HepG2 (cell line): Measurements from ENCODE around the gene GRK4. TPM values are rescaled to one million over a fixed set of nuclear protein-coding genes. Genes with fewer than 3 reads are reported as not detected.

Experiments used
- CREB1 ChIP-seq, 2 experiments: fragments of 450-650 bp in 1 of 2; IDR thresholded peaks; 2 replicates each; pipeline ENCODE4 v1.6.1; 2016 to 2017; ENCODE audit warnings: control low read depth in 1 of 2, mild to moderate bottlenecking in 1 of 2, missing compliant biosample characterization in 1 of 2, missing genetic modification characterization in 1 of 2
- HOXD1 ChIP-seq: sonication (generic); formaldehyde crosslinking; IDR thresholded peaks from 2 replicates; pipeline ENCODE4 v1.5.0; 2020; ENCODE audit warnings: missing genetic modification reagents
- IRF2 ChIP-seq: IDR thresholded peaks from 2 replicates; pipeline ENCODE4 v1.6.1; 2018; ENCODE audit warnings: missing genetic modification reagents, missing compliant biosample characterization
- LCORL ChIP-seq, 2 experiments: fragments of 450-650 bp in 1 of 2; sonication (generic) in 1 of 2; formaldehyde crosslinking in 1 of 2; IDR thresholded peaks; 2 replicates each; pipeline versions ENCODE4 v1.5.0 to v1.6.1; 2017 to 2020; ENCODE audit warnings: antibody characterized with exemption in 1 of 2, missing genetic modification reagents in 1 of 2
- NRL ChIP-seq: sonication (generic); formaldehyde crosslinking; IDR thresholded peaks from 2 replicates; pipeline ENCODE4 v1.5.0; 2020; ENCODE audit warnings: missing genetic modification reagents, mild to moderate bottlenecking, moderate library complexity, borderline replicate concordance
- SNAI1 ChIP-seq: sonication (generic); formaldehyde crosslinking; IDR thresholded peaks from 2 replicates; pipeline ENCODE4 v1.5.0; 2020; ENCODE audit warnings: mild to moderate bottlenecking, missing genetic modification reagents, borderline replicate concordance
- ZNF879 ChIP-seq: sonication (generic); formaldehyde crosslinking; IDR thresholded peaks from 2 replicates; pipeline ENCODE4 v1.8.1; 2023; ENCODE audit warnings: missing genetic modification reagents
- polyA plus RNA-seq, 8 experiments: library from polyadenylated mRNA; depleted of rRNA in 3 of 8; stranded (reverse) in 7 of 8; unstranded in 1 of 8; fragments of >200 nt; fragmentation: Illumina TruSeq in 4 of 8; extraction: Trizol in 4 of 8; gene quantifications; 2 replicates each; pipeline versions ENCODE4 v1.2.1 to v1.2.3, GENCODE V29; 2011 to 2016; ENCODE audit warnings: low read depth in 4 of 8, missing spikeins in 1 of 8, mixed read lengths in 1 of 8; ENCODE audit not compliant: insufficient read depth in 1 of 8
- total RNA-seq, 5 experiments: library from RNA; depleted of rRNA; stranded (reverse); fragments of >200 nt; fragmentation: Illumina TruSeq; extraction: Trizol; gene quantifications; 2 replicates each; pipeline ENCODE4 v1.2.3, GENCODE V29; 2016; ENCODE audit warnings: low read depth in 1 of 5
- TF ChIP-seq, protein P1 (sequence below), 2 experiments: fragments of 450-650 bp in 1 of 2; sonication (generic) in 1 of 2; formaldehyde crosslinking in 1 of 2; IDR thresholded peaks; 2 replicates each; pipeline versions ENCODE4 v1.6.1 to v1.8.0; 2016 to 2022; ENCODE audit warnings: antibody characterized with exemption in 1 of 2, mild to moderate bottlenecking in 1 of 2, missing genetic modification reagents in 1 of 2
- TF ChIP-seq, protein P2 (sequence below): sonication (generic); formaldehyde crosslinking; IDR thresholded peaks from 2 replicates; pipeline ENCODE4 v1.8.0; 2022; ENCODE audit warnings: missing genetic modification reagents, low read depth, mild to moderate bottlenecking, borderline replicate concordance
- TF ChIP-seq, protein P3 (sequence below): sonication (generic); formaldehyde crosslinking; IDR thresholded peaks from 2 replicates; pipeline ENCODE4 v1.4.0; 2020; ENCODE audit warnings: missing genetic modification reagents, low read depth, mild to moderate bottlenecking, borderline replicate concordance
- TF ChIP-seq, protein P4 (sequence below): IDR thresholded peaks from 2 replicates; pipeline ENCODE4 v1.6.1; 2018; ENCODE audit warnings: missing genetic modification reagents
- TF ChIP-seq, protein P5 (sequence below): sonication (generic); formaldehyde crosslinking; IDR thresholded peaks from 2 replicates; pipeline ENCODE4 v1.4.0; 2020; ENCODE audit warnings: missing genetic modification reagents, borderline replicate concordance

GRK4 gene
- total and polyA plus RNA-seq, 2 of the 13 experiments (the other 11 are each of a cell fraction or from before 2014, with no cell fraction given) = 1.8 to 2.0 TPM

DNA sequence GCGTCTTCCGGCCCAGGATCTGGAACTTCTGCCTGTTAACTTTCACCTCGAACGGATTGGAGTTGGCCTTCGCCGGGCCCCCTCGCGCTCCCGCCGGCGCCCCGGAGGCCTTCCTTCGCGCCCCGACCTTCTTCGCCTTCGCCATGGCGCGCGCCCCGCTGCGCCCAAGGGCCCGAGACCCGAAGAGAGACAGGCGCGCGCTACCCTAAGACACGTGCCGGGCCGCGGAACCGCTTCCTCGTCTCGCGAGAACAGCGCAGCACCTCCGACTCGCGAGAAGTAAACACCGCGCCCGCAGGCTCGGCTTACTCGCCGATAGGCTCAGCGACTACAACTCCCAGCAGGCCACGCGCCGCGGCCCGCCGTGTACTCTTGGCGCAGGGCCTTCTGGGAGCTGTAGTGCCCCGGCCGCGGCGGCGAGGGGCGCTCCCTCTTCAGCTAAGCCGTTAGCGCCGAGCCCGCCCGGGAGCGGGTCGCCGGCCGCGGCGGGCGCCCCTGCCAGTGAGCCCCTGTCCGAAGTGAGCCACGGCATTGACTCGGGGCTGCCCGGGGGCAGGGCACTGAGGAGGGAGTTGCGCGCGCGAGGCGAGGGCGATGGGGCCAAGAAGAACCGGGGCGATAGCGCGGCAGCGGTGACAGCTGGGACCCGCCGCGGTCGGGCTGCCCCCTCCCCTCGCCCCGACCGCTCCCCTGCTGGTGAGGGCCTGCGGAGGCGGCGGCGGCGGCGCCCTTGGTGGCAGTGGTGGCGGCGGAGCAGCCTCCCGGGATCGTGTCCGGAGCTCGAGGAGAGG, at the start of gene GRK4, which contains the start of gene NOP14 (continued):
- TF ChIP-seq, protein P1, sequence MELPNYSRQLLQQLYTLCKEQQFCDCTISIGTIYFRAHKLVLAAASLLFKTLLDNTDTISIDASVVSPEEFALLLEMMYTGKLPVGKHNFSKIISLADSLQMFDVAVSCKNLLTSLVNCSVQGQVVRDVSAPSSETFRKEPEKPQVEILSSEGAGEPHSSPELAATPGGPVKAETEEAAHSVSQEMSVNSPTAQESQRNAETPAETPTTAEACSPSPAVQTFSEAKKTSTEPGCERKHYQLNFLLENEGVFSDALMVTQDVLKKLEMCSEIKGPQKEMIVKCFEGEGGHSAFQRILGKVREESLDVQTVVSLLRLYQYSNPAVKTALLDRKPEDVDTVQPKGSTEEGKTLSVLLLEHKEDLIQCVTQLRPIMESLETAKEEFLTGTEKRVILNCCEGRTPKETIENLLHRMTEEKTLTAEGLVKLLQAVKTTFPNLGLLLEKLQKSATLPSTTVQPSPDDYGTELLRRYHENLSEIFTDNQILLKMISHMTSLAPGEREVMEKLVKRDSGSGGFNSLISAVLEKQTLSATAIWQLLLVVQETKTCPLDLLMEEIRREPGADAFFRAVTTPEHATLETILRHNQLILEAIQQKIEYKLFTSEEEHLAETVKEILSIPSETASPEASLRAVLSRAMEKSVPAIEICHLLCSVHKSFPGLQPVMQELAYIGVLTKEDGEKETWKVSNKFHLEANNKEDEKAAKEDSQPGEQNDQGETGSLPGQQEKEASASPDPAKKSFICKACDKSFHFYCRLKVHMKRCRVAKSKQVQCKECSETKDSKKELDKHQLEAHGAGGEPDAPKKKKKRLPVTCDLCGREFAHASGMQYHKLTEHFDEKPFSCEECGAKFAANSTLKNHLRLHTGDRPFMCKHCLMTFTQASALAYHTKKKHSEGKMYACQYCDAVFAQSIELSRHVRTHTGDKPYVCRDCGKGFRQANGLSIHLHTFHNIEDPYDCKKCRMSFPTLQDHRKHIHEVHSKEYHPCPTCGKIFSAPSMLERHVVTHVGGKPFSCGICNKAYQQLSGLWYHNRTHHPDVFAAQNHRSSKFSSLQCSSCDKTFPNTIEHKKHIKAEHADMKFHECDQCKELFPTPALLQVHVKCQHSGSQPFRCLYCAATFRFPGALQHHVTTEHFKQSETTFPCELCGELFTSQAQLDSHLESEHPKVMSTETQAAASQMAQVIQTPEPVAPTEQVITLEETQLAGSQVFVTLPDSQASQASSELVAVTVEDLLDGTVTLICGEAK (IDR thresholded peaks at IDR 0.05) = no peak
- TF ChIP-seq, protein P1 (CRISPR knock-in tag; IDR thresholded peaks at IDR 0.05) = peak; percentile 93
- TF ChIP-seq ZNF879 (CRISPR knock-in tag) (no peak; the same call in 1 of the 2 replicates), IRF2 (CRISPR knock-in tag) (peak; percentile 98), HOXD1 (CRISPR knock-in tag) (0 out of 2 replicates have a peak, but pooled peaks have one; percentile 13), LCORL (IDR thresholded peaks at IDR 0.05) (no peak), LCORL (CRISPR knock-in tag; IDR thresholded peaks at IDR 0.05) (peak; percentile 85), NRL (CRISPR knock-in tag) (peak; percentile 95), SNAI1 (CRISPR knock-in tag) (no peak; the same call in 1 of the 2 replicates), CREB1 (IDR thresholded peaks at IDR 0.05) (peak; percentile 77), CREB1 (CRISPR knock-in tag; IDR thresholded peaks at IDR 0.05) (peak; percentile 66; the same call in 1 of the 2 replicates)
- TF ChIP-seq, protein P2, sequence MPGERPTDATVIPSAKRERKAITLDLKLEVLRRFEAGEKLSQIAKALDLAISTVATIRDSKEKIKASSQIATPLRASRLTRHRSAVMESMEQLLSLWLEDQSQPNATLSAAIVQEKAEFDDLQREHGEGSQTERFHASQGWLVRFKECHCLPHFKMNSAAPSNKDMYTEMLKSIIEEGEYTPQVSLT (CRISPR knock-in tag) = no peak
- TF ChIP-seq, protein P3, sequence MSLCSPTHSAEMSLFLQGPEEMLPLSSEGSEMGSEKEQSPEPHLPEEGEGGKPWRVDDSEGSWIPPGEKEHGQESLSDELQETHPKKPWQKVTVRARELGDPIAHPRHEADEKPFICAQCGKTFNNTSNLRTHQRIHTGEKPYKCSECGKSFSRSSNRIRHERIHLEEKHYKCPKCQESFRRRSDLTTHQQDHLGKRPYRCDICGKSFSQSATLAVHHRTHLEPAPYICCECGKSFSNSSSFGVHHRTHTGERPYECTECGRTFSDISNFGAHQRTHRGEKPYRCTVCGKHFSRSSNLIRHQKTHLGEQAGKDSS (CRISPR knock-in tag) = peak; percentile 81; the same call in 1 of the 2 replicates
- TF ChIP-seq, protein P4, sequence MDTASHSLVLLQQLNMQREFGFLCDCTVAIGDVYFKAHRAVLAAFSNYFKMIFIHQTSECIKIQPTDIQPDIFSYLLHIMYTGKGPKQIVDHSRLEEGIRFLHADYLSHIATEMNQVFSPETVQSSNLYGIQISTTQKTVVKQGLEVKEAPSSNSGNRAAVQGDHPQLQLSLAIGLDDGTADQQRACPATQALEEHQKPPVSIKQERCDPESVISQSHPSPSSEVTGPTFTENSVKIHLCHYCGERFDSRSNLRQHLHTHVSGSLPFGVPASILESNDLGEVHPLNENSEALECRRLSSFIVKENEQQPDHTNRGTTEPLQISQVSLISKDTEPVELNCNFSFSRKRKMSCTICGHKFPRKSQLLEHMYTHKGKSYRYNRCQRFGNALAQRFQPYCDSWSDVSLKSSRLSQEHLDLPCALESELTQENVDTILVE (CRISPR knock-in tag) = peak; percentile 76
- TF ChIP-seq, protein P5, sequence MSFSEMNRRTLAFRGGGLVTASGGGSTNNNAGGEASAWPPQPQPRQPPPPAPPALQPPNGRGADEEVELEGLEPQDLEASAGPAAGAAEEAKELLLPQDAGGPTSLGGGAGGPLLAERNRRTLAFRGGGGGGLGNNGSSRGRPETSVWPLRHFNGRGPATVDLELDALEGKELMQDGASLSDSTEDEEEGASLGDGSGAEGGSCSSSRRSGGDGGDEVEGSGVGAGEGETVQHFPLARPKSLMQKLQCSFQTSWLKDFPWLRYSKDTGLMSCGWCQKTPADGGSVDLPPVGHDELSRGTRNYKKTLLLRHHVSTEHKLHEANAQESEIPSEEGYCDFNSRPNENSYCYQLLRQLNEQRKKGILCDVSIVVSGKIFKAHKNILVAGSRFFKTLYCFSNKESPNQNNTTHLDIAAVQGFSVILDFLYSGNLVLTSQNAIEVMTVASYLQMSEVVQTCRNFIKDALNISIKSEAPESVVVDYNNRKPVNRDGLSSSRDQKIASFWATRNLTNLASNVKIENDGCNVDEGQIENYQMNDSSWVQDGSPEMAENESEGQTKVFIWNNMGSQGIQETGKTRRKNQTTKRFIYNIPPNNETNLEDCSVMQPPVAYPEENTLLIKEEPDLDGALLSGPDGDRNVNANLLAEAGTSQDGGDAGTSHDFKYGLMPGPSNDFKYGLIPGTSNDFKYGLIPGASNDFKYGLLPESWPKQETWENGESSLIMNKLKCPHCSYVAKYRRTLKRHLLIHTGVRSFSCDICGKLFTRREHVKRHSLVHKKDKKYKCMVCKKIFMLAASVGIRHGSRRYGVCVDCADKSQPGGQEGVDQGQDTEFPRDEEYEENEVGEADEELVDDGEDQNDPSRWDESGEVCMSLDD = peak; percentile 92
